Hepatocyte (in vitro differentiated cells): Measurements from ENCODE around the gene TECPR1.

Experiments used
- EZH2 ChIP-seq: fragments of 200-600 bp; sonication (generic); IDR thresholded peaks from 2 replicates; pipeline ENCODE4 v1.6.1; 2016; ENCODE audit warnings: antibody characterized with exemption, mild to moderate bottlenecking, borderline replicate concordance
- EZH2phosphoT487 ChIP-seq: fragments of 200-600 bp; sonication (generic); IDR thresholded peaks from one replicate; pipeline ENCODE4 v1.6.1; 2018; ENCODE audit warnings: antibody characterized with exemption, mild to moderate bottlenecking, low read depth, moderate library complexity; ENCODE audit not compliant: unreplicated experiment, severe bottlenecking
- TF ChIP-seq, protein P1 (sequence below): fragments of 200-600 bp; sonication (generic); IDR thresholded peaks from 2 replicates; pipeline ENCODE4 v1.5.1; 2016; ENCODE audit warnings: antibody characterized with exemption, mild to moderate bottlenecking; ENCODE audit not compliant: poor library complexity

DNA sequence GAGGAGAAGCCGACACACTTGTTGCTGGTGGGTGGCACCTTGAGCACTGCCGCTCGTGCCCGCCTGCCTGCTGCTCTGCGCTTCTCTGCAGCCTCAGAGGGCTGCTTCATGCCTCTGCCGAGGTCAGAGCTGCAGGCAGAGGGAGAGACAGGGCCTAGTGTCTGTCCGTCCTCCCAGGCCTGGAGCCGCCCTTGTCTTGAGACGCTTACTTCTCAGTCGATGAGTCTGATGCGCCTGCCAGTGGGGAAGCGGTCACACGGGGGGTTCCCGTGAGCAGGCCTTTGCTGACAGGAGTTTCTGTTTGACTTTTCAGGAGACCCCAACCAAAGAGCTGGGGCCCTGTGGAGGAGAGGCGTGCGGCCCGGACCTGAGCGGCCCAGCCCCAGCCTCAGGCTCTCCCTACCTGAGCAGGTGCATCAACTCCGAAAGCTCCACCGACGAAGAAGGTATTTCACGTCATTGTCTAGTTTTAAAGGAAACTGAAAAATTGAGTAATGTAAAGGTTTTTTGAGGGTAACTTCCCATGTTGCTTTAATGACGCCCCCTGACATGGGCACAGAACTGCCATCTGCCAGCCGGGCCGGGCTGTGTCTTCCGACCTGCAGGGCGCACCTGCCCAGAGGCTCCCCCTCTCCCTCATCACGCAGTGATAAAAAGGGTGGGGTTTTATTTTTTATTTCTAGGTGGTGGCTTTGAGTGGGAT, 48.6 kb downstream of the TECPR1 start:
- TF ChIP-seq EZH2phosphoT487 (no peak), EZH2 (no peak)
- TF ChIP-seq, protein P1, sequence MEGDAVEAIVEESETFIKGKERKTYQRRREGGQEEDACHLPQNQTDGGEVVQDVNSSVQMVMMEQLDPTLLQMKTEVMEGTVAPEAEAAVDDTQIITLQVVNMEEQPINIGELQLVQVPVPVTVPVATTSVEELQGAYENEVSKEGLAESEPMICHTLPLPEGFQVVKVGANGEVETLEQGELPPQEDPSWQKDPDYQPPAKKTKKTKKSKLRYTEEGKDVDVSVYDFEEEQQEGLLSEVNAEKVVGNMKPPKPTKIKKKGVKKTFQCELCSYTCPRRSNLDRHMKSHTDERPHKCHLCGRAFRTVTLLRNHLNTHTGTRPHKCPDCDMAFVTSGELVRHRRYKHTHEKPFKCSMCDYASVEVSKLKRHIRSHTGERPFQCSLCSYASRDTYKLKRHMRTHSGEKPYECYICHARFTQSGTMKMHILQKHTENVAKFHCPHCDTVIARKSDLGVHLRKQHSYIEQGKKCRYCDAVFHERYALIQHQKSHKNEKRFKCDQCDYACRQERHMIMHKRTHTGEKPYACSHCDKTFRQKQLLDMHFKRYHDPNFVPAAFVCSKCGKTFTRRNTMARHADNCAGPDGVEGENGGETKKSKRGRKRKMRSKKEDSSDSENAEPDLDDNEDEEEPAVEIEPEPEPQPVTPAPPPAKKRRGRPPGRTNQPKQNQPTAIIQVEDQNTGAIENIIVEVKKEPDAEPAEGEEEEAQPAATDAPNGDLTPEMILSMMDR = no peak
